ENCODE results near the gene NBPF4.
A peak's percentile ranks its signal among the peaks of the same experiment; 100 is the strongest.
"Not testable (repeated sequence)": the region's sequence is repeated elsewhere in the genome, so short reads cannot be mapped to it uniquely, and the experiment has no call there.

The NBPF4 gene

GRCh38 chr1:108243976-108244375 lies at the start of gene NBPF4:
NBPF4 (minus strand) TSS chr1:108244076; CDS start chr1:108243761, 315 bp downstream.
- not testable (repeated sequence) for DNase-seq

GRCh38 chr1:108282528-108283257 lies 38.8 kb upstream of the NBPF4 start:
- not testable (repeated sequence) for DNase-seq

- DNase-seq = not testable (repeated sequence)
Measured at GRCh38 chr1:108272485-108273327, 28.8 kb upstream of the NBPF4 start.

- DNase-seq = not testable (repeated sequence)
Measured at GRCh38 chr1:108267097-108267496, 23.2 kb upstream of the NBPF4 start.

GRCh38 chr1:108261967-108262366 lies 18.1 kb upstream of the NBPF4 start:
- not testable (repeated sequence) for DNase-seq

- DNase-seq = not testable (repeated sequence)
Measured at GRCh38 chr1:108261519-108261918, 17.6 kb upstream of the NBPF4 start.

GRCh38 chr1:108260578-108261259 lies 16.8 kb upstream of the NBPF4 start:
- not testable (repeated sequence) for DNase-seq

GRCh38 chr1:108255426-108255825 lies 11.6 kb upstream of the NBPF4 start:
- not testable (repeated sequence) for DNase-seq

- DNase-seq = not testable (repeated sequence)
Measured at GRCh38 chr1:108239426-108239825, 4.5 kb downstream of the NBPF4 start.

- not testable (repeated sequence) for DNase-seq
Measured at GRCh38 chr1:108235308-108235707, 8.6 kb downstream of the NBPF4 start.

- DNase-seq = not testable (repeated sequence)
Measured at GRCh38 chr1:108232183-108232582, 11.7 kb downstream of the NBPF4 start.

GRCh38 chr1:108229976-108230375 lies 13.9 kb downstream of the NBPF4 start:
- DNase-seq = not testable (repeated sequence)

- not testable (repeated sequence) for DNase-seq
Measured at GRCh38 chr1:108227772-108228171, 16.1 kb downstream of the NBPF4 start.

GRCh38 chr1:108226855-108227254 lies 17.0 kb downstream of the NBPF4 start:
- not testable (repeated sequence) for DNase-seq

- DNase-seq = not testable (repeated sequence)
Measured at GRCh38 chr1:108223226-108223625, 20.6 kb downstream of the NBPF4 start.

- not testable (repeated sequence) for DNase-seq
Measured at GRCh38 chr1:108217515-108218174, 26.2 kb downstream of the NBPF4 start.

- not testable (repeated sequence) for DNase-seq
Measured at GRCh38 chr1:108217007-108217406, 26.9 kb downstream of the NBPF4 start.

- not testable (repeated sequence) for DNase-seq
Measured at GRCh38 chr1:108216028-108216890, 27.6 kb downstream of the NBPF4 start.

GRCh38 chr1:108214641-108215465 lies 29.0 kb downstream of the NBPF4 start:
- peak; percentile 45 for DNase-seq

GRCh38 chr1:108211014-108211413 lies 32.9 kb downstream of the NBPF4 start:
- no peak for DNase-seq

Measured in NCI-H69 (cell line).